D721Med (cell line): ENCODE results near the gene SRSF10.
"Not testable (repeated sequence)": the region's sequence is repeated elsewhere in the genome, so short reads cannot be mapped to it uniquely, and the experiment has no call there.

ENCODE experiments used
- DNase-seq: peaks from one replicate; pipeline ENCODE4 v3.0.0; 2011; ENCODE audit warnings: low spot score; ENCODE audit not compliant: insufficient read length
- FAIRE-seq: peaks from 2 replicates; lab custom pipeline; 2011; peaks lifted over from hg19 to GRCh38; lab: Jason Lieb, UNC
- TF ChIP-seq, protein P1 (sequence below): IDR thresholded peaks from 2 replicates; pipeline ENCODE4 v1.5.1; 2012; ENCODE audit warnings: mild to moderate bottlenecking, control low read depth; ENCODE audit not compliant: insufficient read depth; ENCODE audit errors: missing control alignments

The SRSF10 gene

GRCh38 chr1:24018611-24019580 lies 38.8 kb upstream of the SRSF10 start:
- FAIRE-seq (no peak), DNase-seq (no peak)
- TF ChIP-seq, protein P1, sequence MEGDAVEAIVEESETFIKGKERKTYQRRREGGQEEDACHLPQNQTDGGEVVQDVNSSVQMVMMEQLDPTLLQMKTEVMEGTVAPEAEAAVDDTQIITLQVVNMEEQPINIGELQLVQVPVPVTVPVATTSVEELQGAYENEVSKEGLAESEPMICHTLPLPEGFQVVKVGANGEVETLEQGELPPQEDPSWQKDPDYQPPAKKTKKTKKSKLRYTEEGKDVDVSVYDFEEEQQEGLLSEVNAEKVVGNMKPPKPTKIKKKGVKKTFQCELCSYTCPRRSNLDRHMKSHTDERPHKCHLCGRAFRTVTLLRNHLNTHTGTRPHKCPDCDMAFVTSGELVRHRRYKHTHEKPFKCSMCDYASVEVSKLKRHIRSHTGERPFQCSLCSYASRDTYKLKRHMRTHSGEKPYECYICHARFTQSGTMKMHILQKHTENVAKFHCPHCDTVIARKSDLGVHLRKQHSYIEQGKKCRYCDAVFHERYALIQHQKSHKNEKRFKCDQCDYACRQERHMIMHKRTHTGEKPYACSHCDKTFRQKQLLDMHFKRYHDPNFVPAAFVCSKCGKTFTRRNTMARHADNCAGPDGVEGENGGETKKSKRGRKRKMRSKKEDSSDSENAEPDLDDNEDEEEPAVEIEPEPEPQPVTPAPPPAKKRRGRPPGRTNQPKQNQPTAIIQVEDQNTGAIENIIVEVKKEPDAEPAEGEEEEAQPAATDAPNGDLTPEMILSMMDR = no peak

DNA sequence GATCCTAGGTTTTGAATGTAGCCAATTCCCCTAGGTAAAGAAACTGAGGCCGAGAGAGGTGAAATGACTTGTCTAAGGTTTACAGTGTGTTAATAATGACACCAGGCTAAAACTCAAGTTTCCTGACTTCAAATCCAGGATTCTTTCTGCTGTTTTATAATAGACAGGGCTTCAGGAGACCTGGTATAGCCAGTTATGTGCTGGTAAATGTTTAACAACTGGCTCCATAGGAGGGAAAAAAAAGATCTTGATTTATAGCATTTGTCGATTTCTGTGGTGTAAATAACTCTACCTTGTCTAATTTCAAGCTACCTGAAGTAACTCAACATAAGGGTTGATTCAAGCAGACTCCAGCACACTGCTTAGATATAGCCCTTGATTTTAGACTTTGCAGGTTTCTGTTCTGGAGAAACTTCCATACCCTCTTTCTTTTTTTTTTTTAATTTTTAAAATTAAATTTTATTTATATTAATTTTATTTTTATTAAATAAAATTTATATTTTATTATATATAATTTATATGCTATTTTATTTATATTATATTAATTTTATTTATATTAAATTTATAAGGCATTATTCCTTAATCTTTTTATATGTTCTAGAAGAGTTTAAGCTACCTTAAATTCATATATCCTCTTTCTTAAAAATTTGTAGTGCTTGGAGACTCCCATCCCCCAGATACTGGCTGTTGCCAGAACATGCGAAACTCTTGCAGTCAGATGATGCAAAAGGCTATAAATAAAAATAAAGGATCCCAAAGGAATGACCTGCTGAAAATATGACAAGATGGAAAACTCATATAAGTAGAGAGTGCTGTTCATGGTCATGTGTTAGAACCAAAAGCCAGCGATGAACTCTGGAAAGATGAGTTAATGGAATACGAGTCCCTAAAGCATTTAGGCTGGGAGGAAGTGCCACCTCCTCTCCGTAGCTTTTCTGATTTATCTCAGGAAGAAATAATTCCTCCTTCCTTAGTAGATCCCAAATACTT lies 35.4 kb upstream of the SRSF10 start:
- FAIRE-seq (no peak), DNase-seq (no peak)
- TF ChIP-seq, protein P1 = no peak

GRCh38 chr1:24012878-24013277 lies 32.8 kb upstream of the SRSF10 start:
- not testable (repeated sequence) for DNase-seq, FAIRE-seq

DNA sequence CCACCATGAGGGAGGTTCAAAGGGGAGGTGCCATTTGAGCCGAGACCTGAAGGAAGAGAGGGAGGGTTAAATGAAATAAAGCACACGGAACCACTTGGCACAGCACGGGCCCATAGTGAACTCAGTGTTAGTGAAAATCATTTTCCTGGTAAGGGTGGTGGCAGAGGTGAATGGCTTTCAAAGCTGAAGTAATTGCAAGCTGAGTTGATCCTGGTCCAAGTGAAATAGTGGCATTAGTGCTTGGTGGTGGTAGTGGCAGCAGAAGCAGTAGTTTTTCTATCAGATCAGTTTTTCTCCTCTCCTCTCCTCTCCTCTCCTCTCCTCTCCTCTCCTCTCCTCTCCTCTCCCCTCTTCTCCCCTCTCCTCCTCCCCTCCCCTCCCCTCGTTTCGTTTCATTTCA lies 30.5 kb upstream of the SRSF10 start:
- DNase-seq (no peak), FAIRE-seq (no peak)
- TF ChIP-seq, protein P1 = no peak

DNA sequence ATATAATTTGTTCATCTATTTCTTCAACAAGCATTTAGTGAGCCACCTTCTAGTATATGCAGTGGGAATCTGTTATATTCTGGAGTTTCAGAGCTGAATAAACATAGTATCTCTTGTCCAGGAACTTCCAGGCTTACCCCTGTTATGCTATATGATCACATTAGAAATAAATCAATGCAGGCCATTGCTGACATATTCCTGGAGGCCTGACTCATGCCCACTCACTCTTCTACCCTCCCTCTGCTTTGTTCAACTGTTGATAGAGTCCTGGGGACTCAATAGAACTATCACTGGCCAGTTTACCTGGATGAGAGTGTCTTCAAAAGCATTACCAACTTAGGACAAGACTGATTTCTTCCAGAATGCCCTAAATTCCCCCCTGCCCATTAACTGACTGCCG lies 29.3 kb upstream of the SRSF10 start:
- TF ChIP-seq, protein P1 = no peak
- DNase-seq (no peak), FAIRE-seq (no peak)

GRCh38 chr1:24008574-24009184 lies 28.6 kb upstream of the SRSF10 start:
- FAIRE-seq, DNase-seq: not testable (repeated sequence)

- no peak for FAIRE-seq
- TF ChIP-seq, protein P1 = no peak
Observed at GRCh38 chr1:24007079-24007478, 27.0 kb upstream of the SRSF10 start.

More at GRCh38 chr1:24007079-24007478, 27.0 kb upstream of the SRSF10 start:
- DNase-seq = no peak
